CD4-positive, alpha-beta T cell (primary cell): Measurements from ENCODE around the gene SENP7. TPM values are rescaled to one million over a fixed set of nuclear protein-coding genes. Genes with fewer than 3 reads are reported as not detected.

Source experiments
- ATAC-seq: fragments of 200-7000 bp; cut with Tn5 transposase; one replicate; pipeline ENCODE4 v1.10.0; 2022; ENCODE audit warnings: mild to moderate bottlenecking; ENCODE audit not compliant: poor library complexity
- CTCF ChIA-PET: fragments of 350-600 bp; sonication (Branson Sonifier 250); formaldehyde crosslinking; loops from one replicate; lab custom pipeline; 2021; ENCODE audit warnings: antibody characterized with exemption, inconsistent platforms; lab: Charles Lee
- POLR2A ChIA-PET: fragments of 350-600 bp; sonication (Branson Sonifier 250); formaldehyde crosslinking; loops from one replicate; lab custom pipeline; 2021; ENCODE audit warnings: antibody characterized with exemption, inconsistent platforms; lab: Charles Lee
- DNase-seq, 14 experiments: peaks; one replicate each; pipeline ENCODE4 v3.0.0-alpha.2; 2013 to 2020; ENCODE audit warnings: mixed read lengths in 2 of 14
- H3K27ac ChIP-seq, 2 donors: one replicate each; pipeline versions ENCODE4 v1.5.1 to v1.7.0; 2013; ENCODE audit warnings: low read length in 2 of 2, low read depth in 1 of 2, mild to moderate bottlenecking in 1 of 2
- H3K27me3 ChIP-seq, 2 experiments: 1 replicate in 1 of 2; 2 replicates in 1 of 2; pipeline versions ENCODE4 v1.6.1 to v1.7.0; 2013; ENCODE audit warnings: low read length in 2 of 2, control low read depth in 1 of 2, mild to moderate bottlenecking in 1 of 2, moderate library complexity in 1 of 2; ENCODE audit not compliant: insufficient read depth in 2 of 2, control insufficient read depth in 1 of 2
- H3K36me3 ChIP-seq: one replicate; pipeline ENCODE4 v1.6.1; 2013; ENCODE audit warnings: low read length, control low read depth; ENCODE audit not compliant: insufficient read depth
- H3K4me1 ChIP-seq: one replicate; pipeline ENCODE4 v1.6.1; 2013; ENCODE audit warnings: low read length, control low read depth; ENCODE audit not compliant: insufficient read depth
- H3K4me3 ChIP-seq: one replicate; pipeline ENCODE4 v1.5.1; 2013; ENCODE audit warnings: mild to moderate bottlenecking, low read length, moderate library complexity
- H3K9me3 ChIP-seq, 2 experiments: 1 replicate in 1 of 2; 2 replicates in 1 of 2; pipeline versions ENCODE4 v1.6.1 to v1.7.0; 2013; ENCODE audit warnings: low read length in 2 of 2, mild to moderate bottlenecking in 2 of 2, control low read depth in 1 of 2, moderate library complexity in 1 of 2; ENCODE audit not compliant: control insufficient read depth in 1 of 2, insufficient read depth in 1 of 2
- H3K27ac Mint-ChIP-seq: one replicate; pipeline ENCODE4 v1.8.0; 2020; ENCODE audit warnings: mixed read lengths
- H3K27me3 Mint-ChIP-seq: one replicate; pipeline ENCODE4 v1.8.0; 2021; ENCODE audit warnings: mixed read lengths
- H3K36me3 Mint-ChIP-seq: one replicate; pipeline ENCODE4 v1.8.0; 2021; ENCODE audit warnings: low read depth, mixed read lengths
- H3K4me1 Mint-ChIP-seq: one replicate; pipeline ENCODE4 v1.8.0; 2021; ENCODE audit warnings: low read depth, mixed read lengths
- H3K4me3 Mint-ChIP-seq: one replicate; pipeline ENCODE4 v1.8.0; 2020; ENCODE audit warnings: mild to moderate bottlenecking, mixed read lengths
- H3K9me3 Mint-ChIP-seq: one replicate; pipeline ENCODE4 v1.8.0; 2020; ENCODE audit warnings: mixed read lengths
- intact Hi-C, 2 experiments: fragments of 100-400 bp; cut with DNase I in 1 of 2; cut with micrococcal nuclease in 1 of 2; formaldehyde crosslinking; loops; one replicate each; pipeline versions ENCODE4 v1.15.1 to v1.9.0; 2023 to 2025; cut with DNase I, micrococcal nuclease
- total RNA-seq, 174 experiments: library from RNA in 2 of 174; stranded (reverse) in 2 of 174; gene quantifications; one replicate each; pipeline ENCODE4 v1.2.3 and lab custom pipeline; 2021 to 2026
- TF ChIP-seq, protein P1 (sequence below): fragments of 200-600 bp; IDR thresholded peaks from one replicate; pipeline ENCODE4 v1.8.0; 2022; ENCODE audit warnings: antibody characterized with exemption, mild to moderate bottlenecking

Gene SENP7
- total RNA-seq, 2 experiments from 2014 or later, result 37.5 to 39.3 TPM

DNA sequence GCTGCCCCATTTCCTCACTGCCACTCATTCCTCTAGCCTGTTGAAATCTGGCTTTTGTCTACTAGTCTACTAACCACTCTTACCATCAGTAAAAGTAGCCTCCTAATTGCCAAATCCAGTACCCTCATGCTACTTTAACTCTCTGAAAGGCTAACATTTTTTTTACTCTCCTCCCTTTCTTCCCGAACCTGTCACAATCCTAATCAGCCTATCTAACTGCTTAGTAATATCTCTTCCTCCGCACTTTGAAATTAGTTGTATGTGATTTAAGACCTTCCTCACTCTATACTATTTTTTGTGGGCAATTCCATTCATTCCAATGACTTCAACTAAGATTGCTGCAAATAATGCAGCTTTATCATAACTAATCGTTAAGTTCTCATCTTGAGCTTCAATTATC is 3.7 kb downstream of the SENP7 start:
- ChIA-PET CTCF (interaction anchor here (1.5 kb wide), 1 partner anchor 11 kb away, joined by 3 read pairs; no protein-coding TSS in a partner anchor), POLR2A (interaction anchor here (0.9 to 5.4 kb wide), 4 partner anchors 9 to 65 kb away, joined by 3 to 47 read pairs (median 8); partner anchors contain the start of gene PCNP)
- H3K4me1 ChIP-seq, result peaks cover 25% of the 10 kb centered on the region
- H3K4me1 Mint-ChIP-seq, result peaks cover 87% of the 10 kb centered on the region
- no peaks in the 10 kb centered on the region for H3K9me3 Mint-ChIP-seq
- H3K4me3 ChIP-seq, result no peak overlapping the region
- H3K27ac ChIP-seq, result no peak overlapping the region
- intact Hi-C loops, result loop anchor here in 1 of 2 experiments (5.0 kb wide), 1 partner anchor 47 kb away; no protein-coding TSS in a partner anchor
- peaks cover 58% of the 10 kb centered on the region for H3K36me3 Mint-ChIP-seq
- H3K27ac Mint-ChIP-seq, result peak overlapping the region; percentile 96
- H3K36me3 ChIP-seq, result peaks cover 8% of the 10 kb centered on the region
- H3K27me3 ChIP-seq, result no peaks in the 10 kb centered on the region
- no peak for DNase-seq
- peaks cover 0 to 3% of the 10 kb centered on the region in 2 experiments for H3K9me3 ChIP-seq
- H3K27me3 Mint-ChIP-seq, result no peaks in the 10 kb centered on the region
- H3K4me3 Mint-ChIP-seq, result peak overlapping the region; percentile 47
- TF ChIP-seq, protein P1, sequence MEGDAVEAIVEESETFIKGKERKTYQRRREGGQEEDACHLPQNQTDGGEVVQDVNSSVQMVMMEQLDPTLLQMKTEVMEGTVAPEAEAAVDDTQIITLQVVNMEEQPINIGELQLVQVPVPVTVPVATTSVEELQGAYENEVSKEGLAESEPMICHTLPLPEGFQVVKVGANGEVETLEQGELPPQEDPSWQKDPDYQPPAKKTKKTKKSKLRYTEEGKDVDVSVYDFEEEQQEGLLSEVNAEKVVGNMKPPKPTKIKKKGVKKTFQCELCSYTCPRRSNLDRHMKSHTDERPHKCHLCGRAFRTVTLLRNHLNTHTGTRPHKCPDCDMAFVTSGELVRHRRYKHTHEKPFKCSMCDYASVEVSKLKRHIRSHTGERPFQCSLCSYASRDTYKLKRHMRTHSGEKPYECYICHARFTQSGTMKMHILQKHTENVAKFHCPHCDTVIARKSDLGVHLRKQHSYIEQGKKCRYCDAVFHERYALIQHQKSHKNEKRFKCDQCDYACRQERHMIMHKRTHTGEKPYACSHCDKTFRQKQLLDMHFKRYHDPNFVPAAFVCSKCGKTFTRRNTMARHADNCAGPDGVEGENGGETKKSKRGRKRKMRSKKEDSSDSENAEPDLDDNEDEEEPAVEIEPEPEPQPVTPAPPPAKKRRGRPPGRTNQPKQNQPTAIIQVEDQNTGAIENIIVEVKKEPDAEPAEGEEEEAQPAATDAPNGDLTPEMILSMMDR, result no peak
- ATAC-seq, result no peak

DNA sequence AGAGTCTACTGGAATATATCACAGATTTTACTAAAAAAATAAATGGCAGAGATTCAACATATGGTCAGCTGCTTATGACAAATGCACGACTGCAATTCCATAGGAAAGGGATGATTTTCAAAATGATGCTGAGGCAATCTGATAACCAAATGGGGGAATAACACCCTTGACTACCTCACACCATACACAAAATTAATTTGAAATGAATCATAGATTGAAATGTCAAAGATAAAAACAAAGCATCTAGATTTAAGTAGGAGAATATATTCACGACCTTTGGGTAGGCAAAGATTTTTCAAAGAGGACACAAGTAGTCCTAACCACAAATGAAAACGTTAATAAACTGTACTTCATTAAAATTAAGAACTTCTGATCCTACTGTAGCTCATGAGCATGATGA is 11.2 kb downstream of the SENP7 start:
- no peak overlapping the region for H3K4me3 ChIP-seq
- no peaks in the 10 kb centered on the region for H3K27me3 ChIP-seq
- H3K4me1 ChIP-seq, result peaks cover 5% of the 10 kb centered on the region
- intact Hi-C loops, result no loop called here
- peaks cover 79% of the 10 kb centered on the region for H3K4me1 Mint-ChIP-seq
- H3K27ac Mint-ChIP-seq, result peak overlapping the region; percentile 60
- ChIA-PET CTCF (interaction anchor here (0.9 kb wide), 1 partner anchor 17 kb away, joined by 4 read pairs; no protein-coding TSS in a partner anchor), POLR2A (interaction anchor here (1.3 to 1.4 kb wide), 2 partner anchors 9 to 11 kb away, joined by 3 to 4 read pairs; partner anchors contain the start of gene SENP7)
- H3K36me3 Mint-ChIP-seq, result peaks cover 80% of the 10 kb centered on the region
- no peaks in the 10 kb centered on the region for H3K9me3 ChIP-seq
- no peaks in the 10 kb centered on the region for H3K9me3 Mint-ChIP-seq
- peaks cover 40% of the 10 kb centered on the region for H3K36me3 ChIP-seq
- TF ChIP-seq, protein P1, result no peak
- H3K27ac ChIP-seq, result no peak overlapping the region
- no peaks in the 10 kb centered on the region for H3K27me3 Mint-ChIP-seq
- no peak overlapping the region for H3K4me3 Mint-ChIP-seq
- ATAC-seq, result no peak
- no peak for DNase-seq

DNA sequence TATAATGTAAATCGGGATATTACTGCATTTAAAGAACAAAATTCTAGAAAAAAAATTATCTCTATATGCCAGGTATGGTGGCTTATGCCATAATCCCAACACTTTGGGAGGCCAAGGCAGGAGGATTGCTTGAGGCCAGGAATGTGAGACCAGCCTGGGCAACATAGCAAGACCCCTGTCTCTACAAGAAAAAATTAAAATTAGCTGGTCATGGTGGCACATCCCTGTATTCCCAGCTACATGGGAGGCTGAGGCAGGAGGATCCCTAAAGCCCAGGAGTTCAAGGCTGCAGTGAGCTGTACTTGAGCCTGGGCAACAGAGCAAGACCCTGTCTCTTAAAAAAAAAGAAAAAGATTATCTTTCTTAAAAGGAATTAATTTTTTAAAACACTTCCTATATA is 12.8 kb downstream of the SENP7 start:
- POLR2A ChIA-PET, result no interaction called here
- Histone ChIP-seq H3K9me3 (no peaks in the 10 kb centered on the region), H3K27me3 (no peaks in the 10 kb centered on the region), H3K36me3 (peaks cover 41% of the 10 kb centered on the region), H3K4me3 (no peak overlapping the region), H3K4me1 (peaks cover 8% of the 10 kb centered on the region), H3K27ac (no peak overlapping the region)
- peak overlapping the region; percentile 73 for H3K27ac Mint-ChIP-seq
- intact Hi-C loops, result no loop called here
- CTCF ChIA-PET, result no interaction called here
- no peak for ATAC-seq
- H3K27me3 Mint-ChIP-seq, result no peaks in the 10 kb centered on the region
- peaks cover 82% of the 10 kb centered on the region for H3K36me3 Mint-ChIP-seq
- H3K4me3 Mint-ChIP-seq, result no peak overlapping the region
- no peaks in the 10 kb centered on the region for H3K9me3 Mint-ChIP-seq
- DNase-seq, result no peak
- TF ChIP-seq, protein P1, result no peak
- peaks cover 83% of the 10 kb centered on the region for H3K4me1 Mint-ChIP-seq
